GM12891 (cell line): ENCODE results near the gene SAMD9. TPM values are rescaled to one million over a fixed set of nuclear protein-coding genes. Genes with fewer than 3 reads are reported as not detected.

Experiments
- DNase-seq: peaks from one replicate; pipeline ENCODE4 v3.0.0; 2011; ENCODE audit warnings: low spot score; ENCODE audit not compliant: insufficient read length
- FAIRE-seq: peaks from 2 replicates; lab custom pipeline; 2011; peaks lifted over from hg19 to GRCh38; lab: Jason Lieb, UNC
- PAX5 ChIP-seq: IDR thresholded peaks from 2 replicates; pipeline ENCODE4 v1.6.1; 2011; ENCODE audit warnings: low read length, moderate library complexity, mild to moderate bottlenecking; ENCODE audit not compliant: insufficient read depth, severe bottlenecking
- POLR2A ChIP-seq: IDR thresholded peaks from 2 replicates; pipeline ENCODE4 v1.6.1; 2011; ENCODE audit warnings: low read depth, low read length, control low read depth
- POLR2AphosphoS5 ChIP-seq: IDR thresholded peaks from 2 replicates; pipeline ENCODE4 v1.6.1; 2011; ENCODE audit warnings: low read depth, low read length, control low read depth
- POU2F2 ChIP-seq: IDR thresholded peaks from 2 replicates; pipeline ENCODE4 v1.6.1; 2011; ENCODE audit warnings: low read depth, mild to moderate bottlenecking, control low read depth, low read length, moderate library complexity
- SPI1 ChIP-seq: IDR thresholded peaks from 2 replicates; pipeline ENCODE4 v1.6.1; 2011; ENCODE audit warnings: low read depth, low read length, control low read depth
- TAF1 ChIP-seq: IDR thresholded peaks from 2 replicates; pipeline ENCODE4 v1.6.1; 2011; ENCODE audit warnings: low read depth, low read length, control low read depth
- polyA plus RNA-seq: library from polyadenylated mRNA; unstranded; fragments of >200 nt; gene quantifications from one replicate; pipeline ENCODE4 v1.2.1, GENCODE V29; 2012; ENCODE audit warnings: low read depth, missing spikeins, inconsistent platforms; ENCODE audit not compliant: missing spikeins

The SAMD9 gene
- 9.2 TPM for polyA plus RNA-seq

- TF ChIP-seq POLR2A: peak; percentile 21; the same call in 1 of the 2 replicates
- no peak for TF ChIP-seq PAX5
- no peak for TF ChIP-seq POLR2AphosphoS5
- TF ChIP-seq POU2F2: no peak
- no peak for TF ChIP-seq TAF1
- TF ChIP-seq SPI1: peak; percentile 50
- DNase-seq (peak; percentile 38), FAIRE-seq (peak; percentile 75)
Measured at GRCh38 chr7:93117852-93118530, at the start of gene SAMD9. TSS of gene SAMD9 (minus strand) at chr7:93117979. CDS start at chr7:93106097, 11,882 bp downstream.

GRCh38 chr7:93165447-93165846 lies 47.7 kb upstream of the SAMD9 start:
- DNase-seq: peak; percentile 10
- peak; percentile 58 for TF ChIP-seq SPI1
- TF ChIP-seq POLR2A: no peak
- TF ChIP-seq POLR2AphosphoS5: no peak

GRCh38 chr7:93164766-93165165 lies 47.0 kb upstream of the SAMD9 start:
- no peak for TF ChIP-seq TAF1
- TF ChIP-seq PAX5: no peak
- TF ChIP-seq POLR2A: no peak
- no peak for TF ChIP-seq SPI1
- no peak for TF ChIP-seq POLR2AphosphoS5
- no peak for TF ChIP-seq POU2F2
- DNase-seq: no peak
- no peak for FAIRE-seq

More at GRCh38 chr7:93165447-93165846, 47.7 kb upstream of the SAMD9 start:
- peak; percentile 64 for FAIRE-seq

- no peak for DNase-seq
- FAIRE-seq: no peak
- no peak for TF ChIP-seq POU2F2
- TF ChIP-seq SPI1: no peak
- no peak for TF ChIP-seq PAX5
- TF ChIP-seq POLR2AphosphoS5: no peak
- TF ChIP-seq TAF1: no peak
- no peak for TF ChIP-seq POLR2A
Measured at GRCh38 chr7:93161181-93161762, 43.5 kb upstream of the SAMD9 start.

DNA sequence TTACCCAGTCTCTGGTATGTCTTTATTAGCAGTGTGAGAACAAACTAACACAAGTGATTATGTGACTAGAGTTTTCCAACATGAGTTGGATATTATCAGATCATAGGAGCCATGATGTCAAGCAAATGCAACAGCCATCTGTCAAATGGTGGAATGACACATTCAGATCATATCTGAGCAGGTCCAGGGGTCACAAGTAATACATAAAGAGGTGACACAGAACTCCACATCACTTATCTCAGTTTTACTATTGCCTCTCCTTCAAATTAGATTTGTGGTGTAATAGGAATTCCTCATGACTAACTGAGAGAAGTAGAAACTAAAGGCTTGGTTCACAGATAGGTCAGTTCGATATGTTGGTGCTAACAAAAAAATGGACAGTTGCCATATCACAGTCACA lies 42.6 kb upstream of the SAMD9 start:
- FAIRE-seq (no peak), DNase-seq (no peak)
- no peak for TF ChIP-seq SPI1
- no peak for TF ChIP-seq TAF1
- no peak for TF ChIP-seq POLR2A
- TF ChIP-seq POU2F2: no peak
- no peak for TF ChIP-seq PAX5
- no peak for TF ChIP-seq POLR2AphosphoS5

DNA sequence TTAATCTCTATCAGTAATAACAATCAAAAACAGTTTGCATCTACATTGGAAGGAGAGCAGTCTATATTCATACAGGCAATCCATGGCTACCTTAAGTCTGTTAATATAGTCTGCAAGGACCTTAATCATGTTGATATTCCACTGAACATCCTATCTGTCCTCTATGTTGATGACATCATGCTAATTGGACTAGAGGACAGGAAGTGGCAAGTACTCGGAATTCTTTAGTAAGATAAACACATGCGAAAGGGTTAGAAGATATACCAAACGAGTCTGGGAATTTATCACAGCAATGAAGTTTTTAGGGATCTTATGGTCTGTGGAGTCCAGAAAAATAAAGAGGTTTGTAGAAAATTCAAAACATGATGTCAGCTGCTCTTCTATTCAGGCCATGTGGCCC lies 41.7 kb upstream of the SAMD9 start:
- DNase-seq (no peak), FAIRE-seq (no peak)
- TF ChIP-seq SPI1 (no peak), PAX5 (no peak), POLR2A (no peak), POLR2AphosphoS5 (no peak), POU2F2 (no peak), TAF1 (no peak)

- TF ChIP-seq POU2F2 (no peak), POLR2A (no peak), TAF1 (no peak), POLR2AphosphoS5 (no peak), PAX5 (no peak), SPI1 (no peak)
- DNase-seq: no peak
- FAIRE-seq: no peak
Measured at GRCh38 chr7:93156884-93157283, 39.1 kb upstream of the SAMD9 start.

GRCh38 chr7:93150200-93150835 lies 32.5 kb upstream of the SAMD9 start:
- DNase-seq: no peak
- no peak for FAIRE-seq
- TF ChIP-seq TAF1: no peak
- no peak for TF ChIP-seq PAX5
- TF ChIP-seq POLR2A: no peak
- TF ChIP-seq POLR2AphosphoS5: no peak
- TF ChIP-seq POU2F2: no peak
- no peak for TF ChIP-seq SPI1

- no peak for DNase-seq
- TF ChIP-seq PAX5 (no peak), SPI1 (no peak), TAF1 (no peak), POLR2A (no peak), POU2F2 (no peak), POLR2AphosphoS5 (no peak)
- peak; percentile 66 for FAIRE-seq
Measured at GRCh38 chr7:93148727-93149126, 30.9 kb upstream of the SAMD9 start.

DNA sequence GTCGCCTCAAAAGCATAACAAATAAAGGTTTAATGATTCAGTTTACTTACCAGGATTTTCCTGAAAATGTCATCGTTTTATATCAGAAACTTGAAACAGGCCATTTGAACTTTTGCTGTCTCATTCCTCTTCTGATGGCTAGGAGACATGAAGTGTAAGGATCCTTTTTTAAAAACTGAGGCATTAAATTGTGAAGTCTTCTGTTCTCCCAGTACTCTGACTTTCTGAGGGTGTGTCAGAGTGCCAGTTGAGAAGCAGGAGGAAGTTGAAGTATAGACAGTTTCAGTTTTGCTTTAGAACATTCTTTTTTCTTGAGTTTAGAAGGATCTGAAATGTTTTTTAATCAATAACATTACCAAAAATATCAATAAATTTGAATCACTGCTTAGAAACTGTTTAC lies 30.4 kb upstream of the SAMD9 start, which contains the start of gene SAMD9L:
TSS of gene SAMD9L (minus strand) at position 242 of the 400 bp plus-strand sequence. CDS start 12,414 bp downstream, outside the sequence.
- TF ChIP-seq POU2F2: no peak
- peak; percentile 45; the same call in 1 of the 2 replicates for TF ChIP-seq SPI1
- DNase-seq (peak; percentile 18), FAIRE-seq (peak; percentile 16)
